H7 (cell line): ENCODE measurements around the gene PHKA1. TPM values are rescaled to one million over a fixed set of nuclear protein-coding genes. Genes with fewer than 3 reads are reported as not detected.
"Not testable (repeated sequence)": the region's sequence is repeated elsewhere in the genome, so short reads cannot be mapped to it uniquely, and the experiment has no call there.

Experiments
- DNase-seq: peaks from one replicate; pipeline ENCODE4 v3.0.0; 2012
- H3K27me3 ChIP-seq: 2 replicates; pipeline ENCODE4 v1.6.0; 2011; ENCODE audit warnings: mild to moderate bottlenecking, low read length; ENCODE audit not compliant: control insufficient read depth, insufficient read depth
- H3K36me3 ChIP-seq: replicated peaks from 2 replicates; pipeline ENCODE4 v1.5.1; 2011; ENCODE audit warnings: low read length; ENCODE audit not compliant: control insufficient read depth, insufficient read depth
- H3K4me3 ChIP-seq: 2 replicates; pipeline ENCODE4 v1.5.1; 2011; ENCODE audit warnings: low read depth, mild to moderate bottlenecking, control low read depth, low read length, moderate library complexity; ENCODE audit not compliant: insufficient read depth
- total RNA-seq: library from RNA; depleted of rRNA; stranded (reverse); fragments of >200 nt; shearing (Covaris generic); gene quantifications from 2 replicates; pipeline ENCODE4 v1.2.3, GENCODE V29; 2014

PHKA1 gene
- total RNA-seq, 1 experiment from 2014 or later = 7.1 TPM

DNA sequence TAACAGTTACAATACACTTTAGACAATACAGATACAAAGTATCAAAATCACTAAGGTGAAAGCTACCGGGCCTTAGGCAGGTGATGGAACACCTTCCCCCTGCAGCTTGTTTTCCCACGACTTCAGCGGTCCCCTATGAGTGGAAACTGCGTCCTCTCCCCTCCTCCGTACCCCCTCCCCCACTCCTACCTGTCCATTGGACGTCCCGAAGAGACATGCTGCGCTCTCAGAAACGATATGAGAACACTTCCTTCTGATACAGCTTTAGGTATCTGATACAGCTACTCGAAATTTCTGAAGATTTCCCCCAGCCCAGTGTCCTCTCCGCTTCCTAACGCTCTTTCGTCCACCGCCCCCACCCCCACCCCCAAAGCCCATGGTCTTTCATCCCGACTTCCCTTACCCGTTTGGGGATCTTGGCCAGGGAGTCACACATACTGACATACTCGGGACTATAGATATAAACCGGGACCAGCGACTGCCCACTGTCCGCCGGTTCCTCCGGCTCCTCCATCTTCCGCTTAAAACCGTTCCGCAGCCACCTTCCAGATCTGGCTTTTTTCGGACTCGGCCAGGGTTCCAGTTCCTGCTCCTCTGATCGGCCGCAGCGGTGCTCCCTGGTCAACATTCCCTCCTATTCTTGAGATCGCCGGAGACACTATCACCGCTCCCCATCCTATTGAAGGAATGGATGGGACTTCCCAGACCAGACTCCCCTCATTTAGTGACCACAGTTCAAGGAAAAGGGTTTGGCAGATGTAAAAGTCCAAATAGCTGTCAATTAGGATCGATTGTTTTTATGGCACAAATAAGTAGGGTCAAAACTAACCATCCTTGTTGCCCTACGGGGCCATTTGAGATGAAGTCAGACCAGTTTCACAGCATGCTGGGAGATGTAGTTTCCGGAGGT is 141.6 kb downstream of the PHKA1 start, which contains the start of gene HDAC8:
HDAC8 (minus strand) TSS at position 596 of the 910 bp plus-strand sequence; CDS start at position 514, 82 bp downstream.
- DNase-seq = peak; percentile 58
- H3K27me3 ChIP-seq = no peaks in the 10 kb centered on the region

DNA sequence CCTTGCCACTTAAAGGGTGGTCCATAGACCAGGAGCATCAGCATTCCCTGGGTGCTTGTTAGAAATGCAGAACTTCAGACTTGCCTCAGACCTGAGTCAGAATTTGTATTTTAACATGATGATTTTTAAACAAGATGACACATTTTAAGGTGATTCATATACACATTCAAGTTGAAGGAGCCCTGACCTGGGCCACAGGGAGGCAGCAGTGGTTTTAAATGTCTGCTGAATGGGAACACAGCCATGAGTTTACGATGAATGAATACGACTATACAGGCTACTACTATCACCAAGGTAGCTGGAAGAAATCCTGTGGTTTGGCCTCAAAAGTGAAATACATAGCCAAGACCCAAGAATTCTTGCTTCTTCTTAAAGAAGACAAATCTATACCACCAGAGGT is 144.3 kb downstream of the PHKA1 start:
- no peak for DNase-seq
- peaks cover 4% of the 10 kb centered on the region; the same call in 1 of the 2 replicates for H3K36me3 ChIP-seq
- H3K27me3 ChIP-seq = no peaks in the 10 kb centered on the region
- H3K4me3 ChIP-seq = no peak overlapping the region

More for the DNA sequence above, 141.6 kb downstream of the PHKA1 start, which contains the start of gene HDAC8:
- Histone ChIP-seq H3K4me3 (peak within 1 kb of the TSS; percentile 63), H3K36me3 (peaks cover 3% of the 10 kb centered on the region; the same call in 1 of the 2 replicates)

DNA sequence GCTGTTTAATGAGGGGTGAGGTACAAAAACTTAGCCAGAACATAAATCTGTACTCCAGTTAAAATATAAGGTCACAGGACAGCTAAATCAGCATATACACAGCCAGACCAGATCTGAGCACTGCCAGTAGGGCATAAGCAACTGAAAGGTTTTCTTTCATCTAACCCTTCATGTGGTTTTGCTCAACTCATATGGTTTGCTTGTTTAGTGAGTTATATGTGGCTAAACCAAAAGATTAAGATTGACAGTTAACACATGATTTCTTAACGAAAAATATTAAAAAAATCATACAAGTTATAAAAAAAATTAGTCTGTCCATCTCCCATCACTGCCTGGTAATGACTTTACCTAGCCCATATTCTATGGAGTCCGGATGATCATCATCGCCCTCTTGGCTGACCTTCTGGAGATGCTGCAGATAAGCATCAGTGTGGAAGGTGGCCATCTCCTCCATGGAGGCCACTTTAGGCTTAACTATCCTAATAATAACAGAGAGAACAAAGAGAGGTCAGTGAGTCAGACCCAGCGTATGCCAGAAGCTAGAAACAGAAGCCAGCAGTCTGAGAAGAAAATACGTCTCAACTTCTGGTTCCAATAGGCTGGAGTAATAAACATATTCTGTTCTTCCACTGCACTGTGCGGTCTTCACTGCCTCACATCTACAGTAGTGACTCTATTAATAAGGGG is 145.6 kb downstream of the PHKA1 start:
- H3K36me3 ChIP-seq = peaks cover 4% of the 10 kb centered on the region; the same call in 1 of the 2 replicates
- H3K4me3 ChIP-seq = no peak overlapping the region
- H3K27me3 ChIP-seq = no peaks in the 10 kb centered on the region
- no peak for DNase-seq

DNA sequence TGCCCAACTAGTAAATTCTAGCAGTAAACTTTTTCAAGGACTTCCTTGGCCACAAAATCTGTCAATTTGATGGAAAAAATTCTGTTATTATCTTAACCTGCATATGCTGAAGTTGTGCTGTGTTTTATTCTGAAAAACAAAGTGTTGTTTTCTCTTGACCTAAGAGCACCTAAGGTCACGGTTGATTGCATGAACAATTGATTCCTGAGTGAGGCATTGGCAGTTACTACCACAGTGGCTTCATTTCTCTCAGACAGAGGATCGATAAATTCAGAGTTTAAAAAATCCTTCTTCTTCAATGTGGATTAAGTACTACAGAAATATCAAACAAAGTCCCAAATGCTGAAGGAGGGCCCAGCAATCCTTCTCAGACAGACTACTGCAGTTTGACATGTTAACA is 147.7 kb downstream of the PHKA1 start:
- no peak for DNase-seq
- Histone ChIP-seq H3K36me3 (peaks cover 4% of the 10 kb centered on the region; the same call in 1 of the 2 replicates), H3K4me3 (no peak overlapping the region)

DNA sequence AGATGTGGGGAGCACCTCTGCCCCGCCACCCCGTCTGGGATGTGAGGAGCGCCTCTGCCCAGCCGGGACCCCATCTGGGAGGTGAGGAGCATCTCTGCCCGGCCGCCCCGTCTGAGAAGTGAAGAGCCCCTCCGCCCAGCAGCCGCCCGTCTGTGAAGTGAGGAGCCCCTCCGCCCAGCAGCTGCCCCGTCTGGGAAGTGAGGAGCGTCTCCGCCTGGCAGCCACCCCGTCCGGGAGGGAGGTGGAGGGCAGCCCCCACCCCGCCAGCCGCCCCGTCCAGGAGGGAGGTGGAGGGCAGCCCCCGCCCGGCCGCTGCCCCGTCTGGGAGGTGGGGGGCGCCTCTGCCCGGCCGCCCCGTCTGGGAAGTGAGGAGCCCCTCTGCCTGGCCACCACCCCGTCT is 154.5 kb downstream of the PHKA1 start:
- not testable (repeated sequence) for H3K27me3 ChIP-seq, H3K4me3 ChIP-seq, H3K36me3 ChIP-seq, DNase-seq

More for the DNA sequence above, 147.7 kb downstream of the PHKA1 start:
- H3K27me3 ChIP-seq = no peaks in the 10 kb centered on the region

DNA sequence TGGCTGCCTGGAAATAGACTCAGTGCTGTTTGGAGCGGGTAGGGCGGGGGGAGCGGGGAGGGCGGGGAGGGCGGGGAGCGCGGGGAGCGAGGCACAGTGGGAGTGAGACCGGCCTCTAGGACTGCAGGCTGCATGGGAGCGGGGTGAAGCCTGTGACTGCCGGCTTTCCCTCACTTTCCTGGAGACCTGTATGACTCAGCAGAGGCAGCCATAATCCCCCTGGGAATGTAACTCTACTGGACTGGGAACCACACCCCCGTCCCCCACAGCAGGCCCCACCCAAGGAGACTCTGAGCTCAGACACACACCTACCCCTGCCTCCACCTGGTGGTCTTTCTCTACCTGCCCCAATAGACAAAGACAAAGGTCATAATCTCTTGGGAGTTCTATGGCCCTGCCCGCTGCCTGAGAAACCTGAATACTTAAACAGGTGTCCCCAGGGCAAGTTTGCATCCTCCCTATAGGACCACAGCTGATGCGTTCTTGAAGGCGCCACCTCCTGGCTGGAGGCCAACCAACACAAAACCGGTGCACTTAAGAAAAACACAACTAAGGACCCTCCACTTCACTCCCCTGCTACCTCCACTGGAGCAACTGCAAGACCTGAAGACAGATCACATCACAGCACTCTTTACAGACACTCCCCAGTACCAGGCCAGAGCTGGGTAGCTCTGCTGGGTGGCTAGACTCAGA is 159.5 kb downstream of the PHKA1 start:
- Histone ChIP-seq H3K4me3 (peak overlapping the region; percentile 26), H3K27me3 (no peaks in the 10 kb centered on the region), H3K36me3 (no peaks in the 10 kb centered on the region)
- DNase-seq = peak; percentile 62

DNA sequence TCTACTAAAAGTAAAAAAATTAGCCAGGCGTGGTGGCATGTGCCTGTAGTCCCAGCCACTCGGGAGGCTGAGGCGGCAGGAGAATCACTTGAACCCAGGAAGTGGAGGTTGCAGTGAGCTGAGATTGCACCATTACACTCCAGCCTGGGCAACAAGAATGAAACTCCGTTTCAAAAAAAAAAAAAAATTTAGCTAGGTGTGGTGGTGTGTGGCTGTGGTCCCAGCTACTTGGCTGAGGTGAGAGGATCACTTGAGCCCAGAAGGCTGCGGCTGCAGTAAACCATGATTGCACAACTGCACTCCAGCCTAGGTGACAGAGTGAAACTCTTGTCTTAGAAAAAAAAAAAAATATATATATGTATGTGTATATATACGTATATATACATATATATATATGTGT is 161.7 kb downstream of the PHKA1 start:
- not testable (repeated sequence) for H3K4me3 ChIP-seq, H3K36me3 ChIP-seq, DNase-seq, H3K27me3 ChIP-seq

DNA sequence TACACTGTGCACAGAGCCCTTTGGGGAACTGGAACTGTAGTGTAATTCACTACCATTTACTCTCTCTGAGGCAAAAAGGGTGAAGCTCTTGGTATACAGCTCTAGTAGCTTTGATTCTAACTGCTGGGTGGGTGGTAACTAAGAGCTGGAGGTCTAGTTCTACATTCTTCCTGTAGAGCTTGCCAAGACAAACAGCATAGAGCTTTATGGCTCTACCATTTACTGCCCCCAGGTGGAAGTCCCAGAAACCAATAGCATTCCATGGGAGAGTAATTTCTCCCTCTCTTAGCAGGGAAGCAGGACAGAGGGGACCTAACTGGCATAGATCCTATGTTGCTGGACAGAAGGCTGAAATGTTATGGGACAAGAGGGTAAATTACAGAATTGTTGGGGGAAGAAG is 168.1 kb downstream of the PHKA1 start:
- Histone ChIP-seq H3K4me3 (no peak overlapping the region), H3K27me3 (no peaks in the 10 kb centered on the region), H3K36me3 (no peaks in the 10 kb centered on the region)
- DNase-seq = no peak

DNA sequence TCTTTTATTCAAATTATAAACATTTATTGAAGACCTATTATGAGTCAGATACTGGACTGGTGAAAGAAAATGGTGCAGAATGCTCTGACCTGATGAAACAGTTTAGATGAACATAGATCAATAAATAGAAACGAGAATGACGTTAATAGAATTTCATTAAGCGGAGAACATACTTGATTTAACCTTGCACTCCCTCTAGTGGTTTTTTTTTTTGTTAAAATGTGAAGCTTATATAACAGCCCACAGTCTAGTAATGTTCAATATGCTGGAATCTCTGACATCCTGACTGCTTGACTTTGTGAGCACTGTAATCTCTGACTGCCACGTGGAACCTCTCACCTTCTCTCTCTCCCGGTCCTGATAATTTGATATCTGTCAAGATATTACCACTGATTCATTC is 173.8 kb downstream of the PHKA1 start:
- DNase-seq = no peak
- Histone ChIP-seq H3K4me3 (no peak overlapping the region), H3K36me3 (no peaks in the 10 kb centered on the region), H3K27me3 (no peaks in the 10 kb centered on the region)

DNA sequence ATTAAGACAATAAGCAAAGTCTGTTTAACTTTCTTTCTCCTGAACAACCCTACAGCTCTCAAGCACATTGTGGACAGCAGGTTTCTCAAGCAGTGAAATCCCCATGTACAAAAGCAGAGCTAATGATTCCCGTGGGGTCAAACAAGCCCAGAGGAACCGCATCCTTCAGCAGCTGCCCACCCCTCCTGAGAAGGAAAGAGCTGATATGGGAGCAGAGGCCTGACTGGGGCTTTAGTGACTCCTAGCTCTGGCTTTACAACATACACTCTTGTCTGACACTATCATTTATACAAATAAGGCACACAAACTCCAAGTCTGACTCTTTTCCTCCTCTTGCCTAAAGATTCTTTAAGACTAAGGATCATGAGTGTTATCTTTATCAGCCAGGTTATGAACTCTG is 174.3 kb downstream of the PHKA1 start:
- no peak for DNase-seq
- H3K27me3 ChIP-seq = no peaks in the 10 kb centered on the region
- no peaks in the 10 kb centered on the region for H3K36me3 ChIP-seq

DNA sequence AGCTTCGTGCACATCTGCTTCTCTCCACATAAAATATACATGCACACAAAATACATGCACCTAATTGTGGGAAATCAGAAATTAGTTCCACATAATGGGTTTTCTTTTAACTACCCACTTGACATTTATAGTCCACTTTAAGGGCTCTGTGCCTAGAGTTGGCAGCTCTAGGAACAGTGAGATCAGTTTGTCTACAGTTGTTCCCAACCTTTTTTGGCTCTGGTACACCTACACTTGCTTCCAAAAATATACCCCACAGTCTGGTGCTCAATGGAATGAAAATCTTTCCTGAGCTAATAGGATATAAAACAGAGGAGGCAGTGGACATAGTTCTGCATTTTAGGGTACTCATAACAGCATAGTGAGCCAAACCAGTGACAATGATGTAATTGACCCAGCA is 177.6 kb downstream of the PHKA1 start:
- Histone ChIP-seq H3K27me3 (no peaks in the 10 kb centered on the region), H3K4me3 (no peak overlapping the region), H3K36me3 (no peaks in the 10 kb centered on the region)
- no peak for DNase-seq

More for the DNA sequence above, 174.3 kb downstream of the PHKA1 start:
- H3K4me3 ChIP-seq = no peak overlapping the region

DNA sequence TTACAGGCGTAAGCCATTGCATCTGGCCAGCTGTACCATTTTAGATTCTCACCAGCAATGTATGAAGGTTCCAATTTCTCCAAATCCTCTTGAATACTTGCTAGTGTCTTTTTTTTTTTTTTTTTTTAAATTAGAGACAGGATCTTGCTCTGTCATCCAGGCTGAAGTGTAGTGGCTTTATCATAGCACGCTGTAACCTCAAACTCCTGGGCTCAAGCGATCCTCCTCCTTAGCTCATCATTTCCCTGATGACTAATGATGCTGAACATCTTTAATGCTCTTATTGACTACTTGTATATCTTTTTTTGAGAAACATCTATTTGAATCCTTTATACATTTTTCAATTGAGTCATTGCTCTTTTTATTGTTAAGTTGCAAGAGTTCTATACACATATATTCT is 181.7 kb downstream of the PHKA1 start:
- Histone ChIP-seq H3K36me3 (no peaks in the 10 kb centered on the region), H3K27me3 (no peaks in the 10 kb centered on the region), H3K4me3 (no peak overlapping the region)
- DNase-seq = no peak
